Right atrium auricular region (tissue), 2 donors: ENCODE measurements around the gene PNMA8B. TPM values are rescaled to one million over a fixed set of nuclear protein-coding genes. Genes with fewer than 3 reads are reported as not detected.

Experiments used
- DNase-seq: peaks from one replicate; pipeline ENCODE4 v3.0.0-alpha.2; 2019; ENCODE audit warnings: low spot score
- H3K27ac ChIP-seq, 2 donors: fragments of 200-600 bp; sonication (generic); 1 replicate in 1 of 2; 2 replicates in 1 of 2; pipeline ENCODE4 v1.5.1; 2016 to 2019
- H3K27me3 ChIP-seq, 2 donors: fragments of 200-600 bp; sonication (generic); one replicate each; pipeline versions ENCODE4 v1.5.1 to v1.6.0; 2017 to 2019
- H3K36me3 ChIP-seq: fragments of 200-600 bp; sonication (generic); one replicate; pipeline ENCODE4 v1.5.1; 2016
- H3K4me1 ChIP-seq, 2 donors: fragments of 200-600 bp; sonication (generic); one replicate each; pipeline versions ENCODE4 v1.5.1 to v1.6.0; 2017 to 2019
- H3K4me3 ChIP-seq, 2 donors: fragments of 200-600 bp; sonication (generic); 1 replicate in 1 of 2; 2 replicates in 1 of 2; pipeline ENCODE4 v1.5.1; 2017 to 2019; ENCODE audit warnings: mild to moderate bottlenecking in 1 of 2, moderate library complexity in 1 of 2
- H3K9me3 ChIP-seq, 2 donors: fragments of 200-600 bp; sonication (generic); one replicate each; pipeline ENCODE4 v1.5.1; 2019
- total RNA-seq, 2 donors: library from RNA; depleted of rRNA; stranded (reverse); fragments of >200 nt; gene quantifications; one replicate each; pipeline ENCODE4 v1.1.0, GENCODE V29; 2016
- TF ChIP-seq, protein P1 (sequence below), 2 donors: fragments of 200-600 bp; sonication (generic); IDR thresholded peaks; one replicate each; pipeline ENCODE4 v1.5.1; 2019; ENCODE audit warnings: antibody characterized with exemption in 2 of 2

PNMA8B gene
- total RNA-seq, 2 donors from 2014 or later: 1.0 to 1.7 TPM

DNA sequence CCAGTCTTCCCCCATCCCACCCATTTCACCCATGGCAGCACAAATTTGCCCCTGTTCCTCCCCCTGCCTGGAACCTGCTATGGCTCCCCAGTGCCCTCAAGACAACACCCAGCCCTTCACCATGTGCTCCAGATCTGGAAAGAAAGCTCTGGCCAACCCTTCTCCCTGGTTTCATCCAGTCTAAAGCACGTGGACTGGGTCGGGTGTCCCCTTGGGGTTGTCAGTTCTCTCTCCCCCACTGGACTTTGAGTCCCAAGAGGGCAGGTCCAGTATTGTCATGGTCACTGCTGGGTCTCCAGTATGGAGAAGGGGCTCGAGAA is 19.6 kb upstream of the PNMA8B start:
- H3K4me1 ChIP-seq: no peaks in the 10 kb centered on the region
- TF ChIP-seq, protein P1, sequence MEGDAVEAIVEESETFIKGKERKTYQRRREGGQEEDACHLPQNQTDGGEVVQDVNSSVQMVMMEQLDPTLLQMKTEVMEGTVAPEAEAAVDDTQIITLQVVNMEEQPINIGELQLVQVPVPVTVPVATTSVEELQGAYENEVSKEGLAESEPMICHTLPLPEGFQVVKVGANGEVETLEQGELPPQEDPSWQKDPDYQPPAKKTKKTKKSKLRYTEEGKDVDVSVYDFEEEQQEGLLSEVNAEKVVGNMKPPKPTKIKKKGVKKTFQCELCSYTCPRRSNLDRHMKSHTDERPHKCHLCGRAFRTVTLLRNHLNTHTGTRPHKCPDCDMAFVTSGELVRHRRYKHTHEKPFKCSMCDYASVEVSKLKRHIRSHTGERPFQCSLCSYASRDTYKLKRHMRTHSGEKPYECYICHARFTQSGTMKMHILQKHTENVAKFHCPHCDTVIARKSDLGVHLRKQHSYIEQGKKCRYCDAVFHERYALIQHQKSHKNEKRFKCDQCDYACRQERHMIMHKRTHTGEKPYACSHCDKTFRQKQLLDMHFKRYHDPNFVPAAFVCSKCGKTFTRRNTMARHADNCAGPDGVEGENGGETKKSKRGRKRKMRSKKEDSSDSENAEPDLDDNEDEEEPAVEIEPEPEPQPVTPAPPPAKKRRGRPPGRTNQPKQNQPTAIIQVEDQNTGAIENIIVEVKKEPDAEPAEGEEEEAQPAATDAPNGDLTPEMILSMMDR (IDR thresholded peaks at IDR 0.05): no peak
- no peak overlapping the region for H3K27ac ChIP-seq
- DNase-seq: no peak
- peaks cover 0 to 11% of the 10 kb centered on the region in 2 donors for H3K9me3 ChIP-seq
- no peak overlapping the region for H3K4me3 ChIP-seq
- H3K36me3 ChIP-seq: no peaks in the 10 kb centered on the region
- no peaks in the 10 kb centered on the region for H3K27me3 ChIP-seq

DNA sequence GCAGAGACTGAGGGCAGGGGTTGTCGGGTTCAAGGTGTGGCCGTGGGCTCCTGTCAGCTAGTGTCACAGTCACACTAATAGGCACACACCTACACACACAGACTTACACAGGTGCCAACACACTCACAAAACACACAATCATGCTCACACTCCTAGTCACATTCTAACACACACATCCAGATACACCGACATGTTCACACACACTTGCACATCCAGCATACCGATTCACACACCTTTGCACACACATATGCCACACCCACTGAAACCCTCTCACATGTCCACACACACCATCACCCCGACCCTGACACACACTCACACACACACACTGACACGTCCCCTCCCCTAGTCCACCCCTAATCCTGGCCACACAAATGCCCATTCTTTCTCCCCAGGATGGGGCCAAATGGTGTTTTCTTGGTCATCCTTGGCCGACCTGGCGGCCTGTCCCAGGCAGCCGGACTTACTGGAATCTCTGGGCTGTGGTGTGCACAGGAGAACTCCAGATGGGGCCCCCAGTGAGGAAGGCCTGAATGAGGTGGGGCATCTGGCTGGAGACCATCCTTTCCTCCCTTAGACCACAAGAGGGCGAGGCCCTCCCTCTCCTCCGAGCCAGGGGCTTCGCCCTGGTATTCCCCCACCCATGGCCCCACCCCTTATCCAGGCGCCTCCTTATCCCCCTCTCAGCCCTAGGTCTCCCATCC is 19.1 kb upstream of the PNMA8B start:
- no peaks in the 10 kb centered on the region for H3K4me1 ChIP-seq
- H3K36me3 ChIP-seq: no peaks in the 10 kb centered on the region
- H3K27me3 ChIP-seq: no peaks in the 10 kb centered on the region
- H3K4me3 ChIP-seq: no peak overlapping the region
- H3K9me3 ChIP-seq: peaks cover 0 to 11% of the 10 kb centered on the region in 2 donors
- DNase-seq: no peak
- TF ChIP-seq, protein P1 (IDR thresholded peaks at IDR 0.05): no peak
- no peak overlapping the region for H3K27ac ChIP-seq

DNA sequence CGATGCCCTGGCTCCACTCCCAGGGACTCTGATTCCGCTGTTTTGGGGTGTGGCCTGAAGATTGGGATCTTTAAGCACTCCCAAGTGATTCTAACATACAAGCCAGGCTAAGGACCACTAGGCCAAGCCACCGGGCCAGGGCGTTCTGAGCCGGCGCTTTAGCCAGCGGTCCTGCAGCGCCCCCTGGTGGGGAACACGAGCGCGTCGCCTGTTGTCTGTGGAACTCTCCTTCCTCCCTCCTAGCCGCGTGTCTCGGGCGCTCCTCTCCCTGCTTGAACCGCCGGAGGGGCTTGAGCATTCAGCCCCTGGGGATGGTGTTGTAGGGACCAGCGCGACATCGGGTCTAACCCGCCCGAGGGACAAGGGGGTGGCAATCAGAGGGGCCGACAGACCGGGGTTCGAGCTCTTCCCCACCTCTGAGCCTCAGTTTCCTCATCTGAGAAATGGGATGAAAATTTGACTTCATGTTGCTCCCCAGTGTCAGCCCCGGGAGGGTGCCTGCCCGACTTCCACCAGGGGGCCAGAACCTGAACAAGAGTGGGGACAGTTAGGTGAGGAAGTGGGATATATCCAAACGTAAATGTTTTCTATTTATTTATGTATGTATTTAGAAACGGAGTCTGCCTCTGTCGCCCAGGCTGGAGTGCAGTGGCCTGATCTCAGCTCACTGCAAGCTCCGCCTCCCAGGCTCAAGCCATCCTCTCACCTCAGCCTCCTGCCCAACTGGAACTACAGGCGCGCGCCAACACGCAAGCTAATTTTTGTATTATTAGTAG is 18.0 kb upstream of the PNMA8B start:
- H3K27me3 ChIP-seq: no peaks in the 10 kb centered on the region
- no peak overlapping the region for H3K4me3 ChIP-seq
- TF ChIP-seq, protein P1 (IDR thresholded peaks at IDR 0.05): peak; percentile 85 to 99
- H3K27ac ChIP-seq: no peak overlapping the region
- H3K36me3 ChIP-seq: no peaks in the 10 kb centered on the region
- H3K9me3 ChIP-seq: peaks cover 0 to 11% of the 10 kb centered on the region in 2 donors
- H3K4me1 ChIP-seq: no peaks in the 10 kb centered on the region
- peak; percentile 82 for DNase-seq

DNA sequence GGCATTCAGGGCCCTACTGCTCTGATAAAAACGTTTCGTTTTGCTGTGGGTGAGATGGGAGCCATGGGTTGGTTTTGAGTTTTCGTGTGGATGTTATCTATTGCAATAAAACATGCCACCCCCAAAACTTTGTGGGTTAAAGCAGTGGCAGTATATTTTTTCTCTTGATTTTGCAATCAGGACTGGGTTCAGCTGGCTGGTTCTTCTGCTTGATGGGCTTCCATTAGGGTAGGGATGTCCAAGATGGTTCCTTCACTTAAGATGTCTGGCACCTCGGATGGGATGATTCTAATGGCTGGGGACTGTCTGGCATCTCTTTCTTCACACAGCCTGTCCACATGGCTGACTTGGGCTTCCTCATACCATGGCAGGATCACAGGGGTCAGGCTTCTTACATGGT is 15.6 kb upstream of the PNMA8B start:
- DNase-seq: no peak
- H3K27me3 ChIP-seq: no peaks in the 10 kb centered on the region
- no peak overlapping the region for H3K27ac ChIP-seq
- no peaks in the 10 kb centered on the region for H3K4me1 ChIP-seq
- TF ChIP-seq, protein P1 (IDR thresholded peaks at IDR 0.05): no peak
- H3K36me3 ChIP-seq: no peaks in the 10 kb centered on the region
- no peak overlapping the region for H3K4me3 ChIP-seq
- peaks cover 0 to 11% of the 10 kb centered on the region in 2 donors for H3K9me3 ChIP-seq

DNA sequence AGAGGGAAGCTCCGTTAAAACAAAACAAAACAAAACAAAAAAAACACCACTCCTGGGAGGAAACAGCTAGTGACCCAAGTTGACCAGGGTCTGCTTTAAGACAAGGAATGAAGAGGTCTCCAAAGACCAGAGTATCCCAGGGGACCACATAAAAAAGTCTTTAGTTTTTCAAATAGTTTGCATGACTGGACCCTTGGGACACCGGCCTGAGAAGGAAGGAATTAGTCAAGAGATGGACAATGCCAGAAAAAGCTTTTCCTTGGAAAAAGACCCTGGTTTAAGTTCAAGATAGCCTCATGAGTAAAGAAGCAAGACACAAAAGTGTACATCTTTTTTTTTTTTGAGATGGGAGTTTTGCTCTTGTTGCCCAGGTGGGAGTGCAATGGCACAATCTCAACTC is 12.5 kb upstream of the PNMA8B start:
- no peak overlapping the region for H3K4me3 ChIP-seq
- no peaks in the 10 kb centered on the region for H3K4me1 ChIP-seq
- peaks cover 0 to 11% of the 10 kb centered on the region in 2 donors for H3K9me3 ChIP-seq
- no peaks in the 10 kb centered on the region for H3K27me3 ChIP-seq
- no peak for DNase-seq
- H3K36me3 ChIP-seq: no peaks in the 10 kb centered on the region
- H3K27ac ChIP-seq: no peak overlapping the region
- TF ChIP-seq, protein P1 (IDR thresholded peaks at IDR 0.05): no peak
